ENCODE measurements around the gene DPEP2NB. TPM values are rescaled to one million over a fixed set of nuclear protein-coding genes. Genes with fewer than 3 reads are reported as not detected.
"Not testable (repeated sequence)": the region's sequence is repeated elsewhere in the genome, so short reads cannot be mapped to it uniquely, and the experiment has no call there.

The DPEP2NB gene
- total and polyA plus RNA-seq, 4 experiments from 2014 or later = not detected

DNA sequence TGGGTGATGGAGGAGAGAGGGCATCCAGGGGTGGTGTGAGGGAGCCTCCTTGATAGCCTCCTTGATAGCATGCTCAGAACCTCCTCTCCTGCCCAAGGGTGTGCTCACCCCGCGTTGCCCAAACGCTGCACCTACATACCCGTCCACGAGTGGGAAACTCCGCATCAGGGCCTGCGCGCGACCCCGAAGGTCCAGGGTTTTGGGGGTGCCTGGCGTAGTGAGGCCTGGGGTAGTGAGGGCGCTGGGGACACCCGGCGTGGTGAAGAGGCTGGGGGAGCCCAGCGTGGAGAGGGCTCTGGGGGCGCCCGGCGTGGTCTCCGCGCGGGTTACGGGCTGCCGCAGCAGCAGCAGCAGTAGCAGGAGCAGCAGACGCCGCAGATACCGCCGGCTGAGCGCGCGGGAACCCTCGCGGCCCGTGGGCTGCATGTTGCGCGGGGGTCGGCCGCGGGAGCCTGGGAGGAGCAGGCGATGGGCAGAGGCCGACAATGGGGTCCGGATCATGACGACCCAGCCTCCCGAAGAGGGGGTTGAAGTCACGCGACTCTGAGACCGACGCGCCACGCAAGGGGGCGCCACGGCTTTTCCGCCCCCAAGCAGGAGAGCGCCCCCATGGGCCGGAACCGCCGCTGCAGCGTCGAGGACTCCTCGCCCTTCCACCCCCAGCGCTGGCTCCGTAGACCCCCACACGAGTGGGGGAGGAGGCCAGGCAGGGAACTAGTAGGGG, 35.6 kb downstream of the DPEP2NB start, which contains the start of gene DPEP3:
TSS of gene DPEP3 (minus strand) at position 545 of the 724 bp plus-strand sequence. CDS start at position 426, 119 bp downstream.
- H3K36me3 Mint-ChIP-seq = no peaks in the 10 kb centered on the region
- peaks cover 1 to 3% of the 10 kb centered on the region in 2 donors for H3K27me3 Mint-ChIP-seq
- H3K4me1 Mint-ChIP-seq = peaks cover 10 to 27% (median 17%) of the 10 kb centered on the region in 4 donors
- intact Hi-C loops (cut with micrococcal nuclease) = no loop called here
- H3K9me3 Mint-ChIP-seq = no peaks in the 10 kb centered on the region
- Histone ChIP-seq H3K4me1 (ENCODE audit: insufficient read depth, low read length) (peaks cover 23% of the 10 kb centered on the region), H3K4me3 (ENCODE audit: low read length in 2 of 2) (no peak within 1 kb of the TSS), H3K9me3 (ENCODE audit: control insufficient read depth in 1 of 2, low read length in 2 of 2) (no peaks in the 10 kb centered on the region), H3K27me3 (ENCODE audit: insufficient read depth, low read length) (no peaks in the 10 kb centered on the region), H3K36me3 (ENCODE audit: insufficient read depth, low read length) (no peaks in the 10 kb centered on the region), H3K27ac (ENCODE audit: low read depth, low read length) (no peak within 1 kb of the TSS)
- POLR2A ChIA-PET (ENCODE audit: partially characterized antibody) = no interaction called here
- CTCF ChIA-PET (ENCODE audit: partially characterized antibody) = interaction anchor here (0.7 to 1.4 kb wide), 2 partner anchors 19 to 37 kb away, joined by 3 read pairs; partner anchors contain the start of genes DPEP2 and LCAT
- H3K27ac Mint-ChIP-seq = no peak within 1 kb of the TSS
- no peak within 1 kb of the TSS for H3K4me3 Mint-ChIP-seq
- DNase-seq = no peak

DNA sequence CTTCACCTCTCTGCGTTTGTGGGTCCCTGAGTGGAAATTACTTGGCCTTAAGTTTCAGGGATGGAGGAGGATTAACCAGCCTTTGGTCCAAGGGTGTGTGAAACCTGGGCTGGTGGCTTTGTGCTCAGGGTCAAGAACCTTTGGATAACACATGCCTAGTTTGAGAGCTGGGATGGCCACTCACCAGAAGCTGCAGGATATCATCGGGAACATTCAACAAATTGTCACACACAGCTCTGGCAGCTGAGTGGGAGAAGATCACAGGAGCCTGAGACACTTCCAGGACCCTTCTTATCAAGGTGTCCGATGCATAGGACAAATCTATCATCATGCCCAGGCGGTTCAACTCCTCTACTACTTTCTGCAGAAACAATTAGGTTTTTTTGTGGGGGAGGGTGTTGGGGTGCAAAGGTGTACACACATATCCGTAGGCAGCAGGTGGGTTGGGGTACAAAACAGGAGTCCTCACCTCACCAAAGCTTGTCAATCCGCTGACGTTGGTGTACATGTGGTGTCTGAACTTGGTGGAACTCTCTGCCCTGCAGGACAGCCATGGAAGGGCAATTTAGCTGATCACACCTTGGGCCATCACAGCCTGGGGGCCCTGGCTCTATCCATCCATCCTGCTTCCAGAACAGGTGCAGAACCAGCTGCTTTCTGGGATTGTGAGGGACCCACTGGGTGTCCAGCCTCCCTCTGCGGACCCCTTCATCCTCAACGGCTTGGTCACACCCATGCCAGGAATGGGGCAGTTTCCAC, 38.1 kb downstream of the DPEP2NB start:
- no peaks in the 10 kb centered on the region for H3K27me3 ChIP-seq (ENCODE audit: insufficient read depth, low read length)
- Mint-ChIP-seq H3K4me1 (peaks cover 0 to 3% (median under 1%) of the 10 kb centered on the region in 4 donors), H3K36me3 (no peaks in the 10 kb centered on the region), H3K27ac (no peak overlapping the region), H3K9me3 (no peaks in the 10 kb centered on the region), H3K4me3 (no peak overlapping the region), H3K27me3 (peaks cover 1 to 3% of the 10 kb centered on the region in 2 donors)
- H3K4me1 ChIP-seq (ENCODE audit: insufficient read depth, low read length) = no peaks in the 10 kb centered on the region
- no peak overlapping the region for H3K27ac ChIP-seq (ENCODE audit: low read depth, low read length)
- no peaks in the 10 kb centered on the region for H3K9me3 ChIP-seq (ENCODE audit: control insufficient read depth in 1 of 2, low read length in 2 of 2)
- intact Hi-C loops (cut with micrococcal nuclease) = no loop called here
- POLR2A ChIA-PET (ENCODE audit: partially characterized antibody) = no interaction called here
- DNase-seq = no peak
- no peaks in the 10 kb centered on the region for H3K36me3 ChIP-seq (ENCODE audit: insufficient read depth, low read length)
- H3K4me3 ChIP-seq (ENCODE audit: low read length in 2 of 2) = no peak overlapping the region
- CTCF ChIA-PET (ENCODE audit: partially characterized antibody) = interaction anchor here (1.1 kb wide), 1 partner anchor 14 kb away, joined by 3 read pairs; no protein-coding TSS in a partner anchor

GRCh38 chr16:67977005-67977404, 38.7 kb downstream of the DPEP2NB start:
- intact Hi-C loops (cut with micrococcal nuclease) = no loop called here
- H3K36me3 Mint-ChIP-seq = no peaks in the 10 kb centered on the region
- no peak overlapping the region for H3K4me3 ChIP-seq (ENCODE audit: low read length in 2 of 2)
- H3K27ac ChIP-seq (ENCODE audit: low read depth, low read length) = no peak overlapping the region
- no peaks in the 10 kb centered on the region for H3K9me3 ChIP-seq (ENCODE audit: control insufficient read depth in 1 of 2, low read length in 2 of 2)
- no peak overlapping the region for H3K4me3 Mint-ChIP-seq
- H3K27me3 Mint-ChIP-seq = peaks cover 1 to 3% of the 10 kb centered on the region in 2 donors
- H3K27ac Mint-ChIP-seq = no peak overlapping the region
- H3K36me3 ChIP-seq (ENCODE audit: insufficient read depth, low read length) = no peaks in the 10 kb centered on the region
- no peaks in the 10 kb centered on the region for H3K4me1 ChIP-seq (ENCODE audit: insufficient read depth, low read length)
- no peaks in the 10 kb centered on the region for H3K4me1 Mint-ChIP-seq
- DNase-seq = no peak
- H3K9me3 Mint-ChIP-seq = no peaks in the 10 kb centered on the region
- POLR2A ChIA-PET (ENCODE audit: partially characterized antibody) = no interaction called here
- CTCF ChIA-PET (ENCODE audit: partially characterized antibody) = interaction anchor here (1.1 kb wide), 1 partner anchor 15 kb away, joined by 3 read pairs; no protein-coding TSS in a partner anchor
- no peaks in the 10 kb centered on the region for H3K27me3 ChIP-seq (ENCODE audit: insufficient read depth, low read length)

GRCh38 chr16:67976205-67976604, 39.5 kb downstream of the DPEP2NB start:
- Histone ChIP-seq H3K4me3 (ENCODE audit: low read length in 2 of 2) (no peak overlapping the region), H3K36me3 (ENCODE audit: insufficient read depth, low read length) (no peaks in the 10 kb centered on the region), H3K27ac (ENCODE audit: low read depth, low read length) (no peak overlapping the region), H3K9me3 (ENCODE audit: control insufficient read depth in 1 of 2, low read length in 2 of 2) (no peaks in the 10 kb centered on the region), H3K27me3 (ENCODE audit: insufficient read depth, low read length) (no peaks in the 10 kb centered on the region), H3K4me1 (ENCODE audit: insufficient read depth, low read length) (no peaks in the 10 kb centered on the region)
- no peaks in the 10 kb centered on the region for H3K9me3 Mint-ChIP-seq
- H3K27ac Mint-ChIP-seq = no peak overlapping the region
- ChIA-PET CTCF (ENCODE audit: partially characterized antibody) (no interaction called here), POLR2A (ENCODE audit: partially characterized antibody) (no interaction called here)
- H3K36me3 Mint-ChIP-seq = no peaks in the 10 kb centered on the region
- DNase-seq = no peak
- H3K27me3 Mint-ChIP-seq = peaks cover 1 to 3% of the 10 kb centered on the region in 2 donors
- H3K4me3 Mint-ChIP-seq = no peak overlapping the region
- H3K4me1 Mint-ChIP-seq = no peaks in the 10 kb centered on the region
- intact Hi-C loops (cut with micrococcal nuclease) = no loop called here

DNA sequence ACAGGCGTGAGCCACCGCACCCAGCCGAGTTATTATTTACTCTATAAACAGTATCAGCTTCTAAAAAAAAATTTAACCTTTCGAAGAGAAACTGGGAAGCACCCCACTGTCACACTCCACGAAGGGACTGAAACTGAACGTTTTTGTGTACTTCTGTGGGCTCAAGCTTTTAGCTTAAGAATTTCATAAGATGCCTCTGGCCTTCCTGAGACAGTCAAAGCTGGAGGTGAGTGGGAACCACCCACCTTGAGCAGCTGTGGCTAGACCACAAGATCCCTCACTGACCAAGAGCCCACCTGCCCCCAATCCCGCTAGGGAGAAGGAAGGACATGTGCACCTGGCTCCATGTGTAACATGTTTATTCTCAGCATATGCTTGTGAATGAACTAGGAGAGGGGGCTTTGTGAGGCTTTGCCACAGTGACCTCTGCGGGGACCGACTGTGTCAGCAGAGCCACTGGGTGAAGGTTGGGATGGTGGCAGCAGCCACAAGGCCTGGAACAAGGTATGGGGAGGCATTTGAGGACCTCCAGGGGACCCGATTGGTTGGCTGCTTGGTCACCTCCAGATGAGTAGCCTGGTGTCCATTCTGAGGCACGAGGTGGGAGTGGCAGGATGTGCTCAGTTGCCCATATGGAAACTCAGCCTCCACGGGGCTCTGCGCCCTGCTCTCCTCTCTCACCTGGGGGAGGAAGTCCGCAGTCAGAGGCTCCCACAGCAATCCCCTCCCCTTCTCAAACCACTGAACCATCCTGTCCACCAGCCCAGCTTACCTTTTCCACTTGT, 40.2 kb downstream of the DPEP2NB start:
- POLR2A ChIA-PET (ENCODE audit: partially characterized antibody) = no interaction called here
- Histone ChIP-seq H3K27ac (ENCODE audit: low read depth, low read length) (no peak overlapping the region), H3K36me3 (ENCODE audit: insufficient read depth, low read length) (no peaks in the 10 kb centered on the region), H3K9me3 (ENCODE audit: control insufficient read depth in 1 of 2, low read length in 2 of 2) (no peaks in the 10 kb centered on the region), H3K4me1 (ENCODE audit: insufficient read depth, low read length) (no peaks in the 10 kb centered on the region), H3K4me3 (ENCODE audit: low read length in 2 of 2) (no peak overlapping the region), H3K27me3 (ENCODE audit: insufficient read depth, low read length) (no peaks in the 10 kb centered on the region)
- Mint-ChIP-seq H3K9me3 (no peaks in the 10 kb centered on the region), H3K27ac (no peak overlapping the region), H3K36me3 (no peaks in the 10 kb centered on the region), H3K4me1 (no peaks in the 10 kb centered on the region), H3K4me3 (no peak overlapping the region), H3K27me3 (peaks cover 1 to 3% of the 10 kb centered on the region in 2 donors)
- CTCF ChIA-PET (ENCODE audit: partially characterized antibody) = no interaction called here
- intact Hi-C loops (cut with micrococcal nuclease) = no loop called here
- no peak for DNase-seq

DNA sequence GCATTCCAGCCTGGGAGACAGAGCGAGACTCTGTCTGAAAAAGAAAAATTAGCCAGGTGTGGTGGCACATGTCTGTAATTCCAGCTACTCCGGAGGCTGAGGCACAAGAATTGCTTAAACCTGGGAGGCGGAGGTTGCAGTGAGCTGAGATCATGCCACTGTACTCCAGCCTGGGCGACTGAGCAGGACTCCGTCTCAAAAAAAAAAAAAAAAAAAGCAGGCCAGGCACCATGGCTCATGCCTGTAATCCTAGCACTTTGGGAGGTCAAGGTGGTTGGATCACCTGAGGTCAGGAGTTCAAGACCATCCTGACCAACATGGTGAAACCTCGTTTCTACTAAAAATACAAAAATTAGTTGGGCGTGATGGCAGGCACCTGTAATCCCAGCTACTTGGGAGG, 43.4 kb downstream of the DPEP2NB start:
- DNase-seq; POLR2A ChIA-PET (ENCODE audit: partially characterized antibody); H3K9me3 ChIP-seq (ENCODE audit: control insufficient read depth in 1 of 2, low read length in 2 of 2); H3K36me3 ChIP-seq (ENCODE audit: insufficient read depth, low read length); H3K27me3 ChIP-seq (ENCODE audit: insufficient read depth, low read length); intact Hi-C loops (cut with micrococcal nuclease); H3K27ac Mint-ChIP-seq; H3K36me3 Mint-ChIP-seq; H3K4me3 ChIP-seq (ENCODE audit: low read length in 2 of 2); H3K27ac ChIP-seq (ENCODE audit: low read depth, low read length); H3K4me3 Mint-ChIP-seq; H3K27me3 Mint-ChIP-seq; H3K4me1 ChIP-seq (ENCODE audit: insufficient read depth, low read length); H3K9me3 Mint-ChIP-seq: not testable (repeated sequence)
- H3K4me1 Mint-ChIP-seq = peaks cover 7 to 18% (median 12%) of the 10 kb centered on the region in 4 donors
- CTCF ChIA-PET (ENCODE audit: partially characterized antibody) = interaction anchor here (0.6 to 0.7 kb wide), 2 partner anchors 22 to 26 kb away, joined by 3 to 4 read pairs; no protein-coding TSS in a partner anchor
